ENCODE data around the gene KIN. TPM values are rescaled to one million over a fixed set of nuclear protein-coding genes. Genes with fewer than 3 reads are reported as not detected.

KIN gene
- total and polyA plus RNA-seq, 2 experiments from 2014 or later = 8.5 to 31.7 TPM

DNA sequence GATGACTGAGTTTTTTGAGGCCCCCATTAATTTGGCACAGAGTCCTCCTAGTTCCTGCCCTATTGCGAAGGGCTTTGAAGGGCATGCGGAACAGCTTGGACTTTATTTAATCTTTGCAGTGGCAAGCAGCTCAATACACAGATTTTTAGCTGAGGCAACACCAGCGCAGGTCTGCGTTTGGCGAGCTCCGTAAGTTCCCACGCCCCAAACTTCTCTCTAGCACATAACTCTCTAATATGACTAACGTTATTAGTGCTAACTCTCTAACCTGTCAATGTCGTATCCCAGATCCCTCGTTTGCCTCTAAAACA lies 30.1 kb upstream of the KIN start:
- H3K27me3 ChIP-seq (ENCODE audit: insufficient read depth) = no peaks in the 10 kb centered on the region
- H3K4me1 ChIP-seq (ENCODE audit: insufficient read depth) = peaks cover 14% of the 10 kb centered on the region; the same call in 1 of the 2 replicates
- H2AFZ ChIP-seq = peak overlapping the region; percentile 91
- no peaks in the 10 kb centered on the region for H3K36me3 ChIP-seq (ENCODE audit: insufficient read depth)
- H3K79me2 ChIP-seq (replicated peaks; ENCODE audit: insufficient read depth) = peaks cover 44% of the 10 kb centered on the region
- peaks cover 19% of the 10 kb centered on the region for H3K4me1 Mint-ChIP-seq
- ATAC-seq = peak; percentile 11
- H3F3A ChIP-seq (replicated peaks; ENCODE audit: low read depth) = no peaks in the 10 kb centered on the region
- no peaks in the 10 kb centered on the region for H3K9me2 ChIP-seq (ENCODE audit: insufficient read depth)
- peaks cover 13% of the 10 kb centered on the region for H4K20me1 ChIP-seq (replicated peaks; ENCODE audit: insufficient read depth)
- peak overlapping the region; percentile 53; the same call in 1 of the 2 replicates for H3K27ac ChIP-seq (ENCODE audit: low read depth)
- H3K4me2 ChIP-seq = peak overlapping the region; percentile 78
- H3K4me3 ChIP-seq = peak overlapping the region; percentile 76
- TF ChIP-seq EZH2 (IDR thresholded peaks at IDR 0.05; ENCODE audit: low read depth, unreplicated experiment) (no peak), POLR2AphosphoS5 (IDR thresholded peaks at IDR 0.05; ENCODE audit: low read depth) (no peak), JUNB (IDR thresholded peaks at IDR 0.05; ENCODE audit: unreplicated experiment) (no peak), STAT1 (IDR thresholded peaks at IDR 0.05; ENCODE audit: unreplicated experiment) (no peak), ZNF114 (CRISPR knock-in tag; IDR thresholded peaks at IDR 0.05) (no peak), EZH2phosphoT487 (IDR thresholded peaks at IDR 0.05; ENCODE audit: unreplicated experiment) (no peak), ZNF331 (CRISPR knock-in tag; IDR thresholded peaks at IDR 0.05; ENCODE audit: low read depth) (no peak), NANOG (IDR thresholded peaks at IDR 0.05; ENCODE audit: borderline replicate concordance) (no peak), CREB1 (CRISPR knock-in tag; IDR thresholded peaks at IDR 0.05; ENCODE audit: low read depth) (no peak)
- TF ChIP-seq, protein P1, sequence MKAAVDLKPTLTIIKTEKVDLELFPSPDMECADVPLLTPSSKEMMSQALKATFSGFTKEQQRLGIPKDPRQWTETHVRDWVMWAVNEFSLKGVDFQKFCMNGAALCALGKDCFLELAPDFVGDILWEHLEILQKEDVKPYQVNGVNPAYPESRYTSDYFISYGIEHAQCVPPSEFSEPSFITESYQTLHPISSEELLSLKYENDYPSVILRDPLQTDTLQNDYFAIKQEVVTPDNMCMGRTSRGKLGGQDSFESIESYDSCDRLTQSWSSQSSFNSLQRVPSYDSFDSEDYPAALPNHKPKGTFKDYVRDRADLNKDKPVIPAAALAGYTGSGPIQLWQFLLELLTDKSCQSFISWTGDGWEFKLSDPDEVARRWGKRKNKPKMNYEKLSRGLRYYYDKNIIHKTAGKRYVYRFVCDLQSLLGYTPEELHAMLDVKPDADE (IDR thresholded peaks at IDR 0.05) = no peak
- TF ChIP-seq, protein P2, sequence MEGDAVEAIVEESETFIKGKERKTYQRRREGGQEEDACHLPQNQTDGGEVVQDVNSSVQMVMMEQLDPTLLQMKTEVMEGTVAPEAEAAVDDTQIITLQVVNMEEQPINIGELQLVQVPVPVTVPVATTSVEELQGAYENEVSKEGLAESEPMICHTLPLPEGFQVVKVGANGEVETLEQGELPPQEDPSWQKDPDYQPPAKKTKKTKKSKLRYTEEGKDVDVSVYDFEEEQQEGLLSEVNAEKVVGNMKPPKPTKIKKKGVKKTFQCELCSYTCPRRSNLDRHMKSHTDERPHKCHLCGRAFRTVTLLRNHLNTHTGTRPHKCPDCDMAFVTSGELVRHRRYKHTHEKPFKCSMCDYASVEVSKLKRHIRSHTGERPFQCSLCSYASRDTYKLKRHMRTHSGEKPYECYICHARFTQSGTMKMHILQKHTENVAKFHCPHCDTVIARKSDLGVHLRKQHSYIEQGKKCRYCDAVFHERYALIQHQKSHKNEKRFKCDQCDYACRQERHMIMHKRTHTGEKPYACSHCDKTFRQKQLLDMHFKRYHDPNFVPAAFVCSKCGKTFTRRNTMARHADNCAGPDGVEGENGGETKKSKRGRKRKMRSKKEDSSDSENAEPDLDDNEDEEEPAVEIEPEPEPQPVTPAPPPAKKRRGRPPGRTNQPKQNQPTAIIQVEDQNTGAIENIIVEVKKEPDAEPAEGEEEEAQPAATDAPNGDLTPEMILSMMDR (conservative IDR thresholded peaks at IDR 0.05; ENCODE audit: low read depth in 2 of 2) = no peak
- TF ChIP-seq, protein P3, sequence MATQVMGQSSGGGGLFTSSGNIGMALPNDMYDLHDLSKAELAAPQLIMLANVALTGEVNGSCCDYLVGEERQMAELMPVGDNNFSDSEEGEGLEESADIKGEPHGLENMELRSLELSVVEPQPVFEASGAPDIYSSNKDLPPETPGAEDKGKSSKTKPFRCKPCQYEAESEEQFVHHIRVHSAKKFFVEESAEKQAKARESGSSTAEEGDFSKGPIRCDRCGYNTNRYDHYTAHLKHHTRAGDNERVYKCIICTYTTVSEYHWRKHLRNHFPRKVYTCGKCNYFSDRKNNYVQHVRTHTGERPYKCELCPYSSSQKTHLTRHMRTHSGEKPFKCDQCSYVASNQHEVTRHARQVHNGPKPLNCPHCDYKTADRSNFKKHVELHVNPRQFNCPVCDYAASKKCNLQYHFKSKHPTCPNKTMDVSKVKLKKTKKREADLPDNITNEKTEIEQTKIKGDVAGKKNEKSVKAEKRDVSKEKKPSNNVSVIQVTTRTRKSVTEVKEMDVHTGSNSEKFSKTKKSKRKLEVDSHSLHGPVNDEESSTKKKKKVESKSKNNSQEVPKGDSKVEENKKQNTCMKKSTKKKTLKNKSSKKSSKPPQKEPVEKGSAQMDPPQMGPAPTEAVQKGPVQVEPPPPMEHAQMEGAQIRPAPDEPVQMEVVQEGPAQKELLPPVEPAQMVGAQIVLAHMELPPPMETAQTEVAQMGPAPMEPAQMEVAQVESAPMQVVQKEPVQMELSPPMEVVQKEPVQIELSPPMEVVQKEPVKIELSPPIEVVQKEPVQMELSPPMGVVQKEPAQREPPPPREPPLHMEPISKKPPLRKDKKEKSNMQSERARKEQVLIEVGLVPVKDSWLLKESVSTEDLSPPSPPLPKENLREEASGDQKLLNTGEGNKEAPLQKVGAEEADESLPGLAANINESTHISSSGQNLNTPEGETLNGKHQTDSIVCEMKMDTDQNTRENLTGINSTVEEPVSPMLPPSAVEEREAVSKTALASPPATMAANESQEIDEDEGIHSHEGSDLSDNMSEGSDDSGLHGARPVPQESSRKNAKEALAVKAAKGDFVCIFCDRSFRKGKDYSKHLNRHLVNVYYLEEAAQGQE (IDR thresholded peaks at IDR 0.05; ENCODE audit: unreplicated experiment) = no peak
- TF ChIP-seq, protein P4, sequence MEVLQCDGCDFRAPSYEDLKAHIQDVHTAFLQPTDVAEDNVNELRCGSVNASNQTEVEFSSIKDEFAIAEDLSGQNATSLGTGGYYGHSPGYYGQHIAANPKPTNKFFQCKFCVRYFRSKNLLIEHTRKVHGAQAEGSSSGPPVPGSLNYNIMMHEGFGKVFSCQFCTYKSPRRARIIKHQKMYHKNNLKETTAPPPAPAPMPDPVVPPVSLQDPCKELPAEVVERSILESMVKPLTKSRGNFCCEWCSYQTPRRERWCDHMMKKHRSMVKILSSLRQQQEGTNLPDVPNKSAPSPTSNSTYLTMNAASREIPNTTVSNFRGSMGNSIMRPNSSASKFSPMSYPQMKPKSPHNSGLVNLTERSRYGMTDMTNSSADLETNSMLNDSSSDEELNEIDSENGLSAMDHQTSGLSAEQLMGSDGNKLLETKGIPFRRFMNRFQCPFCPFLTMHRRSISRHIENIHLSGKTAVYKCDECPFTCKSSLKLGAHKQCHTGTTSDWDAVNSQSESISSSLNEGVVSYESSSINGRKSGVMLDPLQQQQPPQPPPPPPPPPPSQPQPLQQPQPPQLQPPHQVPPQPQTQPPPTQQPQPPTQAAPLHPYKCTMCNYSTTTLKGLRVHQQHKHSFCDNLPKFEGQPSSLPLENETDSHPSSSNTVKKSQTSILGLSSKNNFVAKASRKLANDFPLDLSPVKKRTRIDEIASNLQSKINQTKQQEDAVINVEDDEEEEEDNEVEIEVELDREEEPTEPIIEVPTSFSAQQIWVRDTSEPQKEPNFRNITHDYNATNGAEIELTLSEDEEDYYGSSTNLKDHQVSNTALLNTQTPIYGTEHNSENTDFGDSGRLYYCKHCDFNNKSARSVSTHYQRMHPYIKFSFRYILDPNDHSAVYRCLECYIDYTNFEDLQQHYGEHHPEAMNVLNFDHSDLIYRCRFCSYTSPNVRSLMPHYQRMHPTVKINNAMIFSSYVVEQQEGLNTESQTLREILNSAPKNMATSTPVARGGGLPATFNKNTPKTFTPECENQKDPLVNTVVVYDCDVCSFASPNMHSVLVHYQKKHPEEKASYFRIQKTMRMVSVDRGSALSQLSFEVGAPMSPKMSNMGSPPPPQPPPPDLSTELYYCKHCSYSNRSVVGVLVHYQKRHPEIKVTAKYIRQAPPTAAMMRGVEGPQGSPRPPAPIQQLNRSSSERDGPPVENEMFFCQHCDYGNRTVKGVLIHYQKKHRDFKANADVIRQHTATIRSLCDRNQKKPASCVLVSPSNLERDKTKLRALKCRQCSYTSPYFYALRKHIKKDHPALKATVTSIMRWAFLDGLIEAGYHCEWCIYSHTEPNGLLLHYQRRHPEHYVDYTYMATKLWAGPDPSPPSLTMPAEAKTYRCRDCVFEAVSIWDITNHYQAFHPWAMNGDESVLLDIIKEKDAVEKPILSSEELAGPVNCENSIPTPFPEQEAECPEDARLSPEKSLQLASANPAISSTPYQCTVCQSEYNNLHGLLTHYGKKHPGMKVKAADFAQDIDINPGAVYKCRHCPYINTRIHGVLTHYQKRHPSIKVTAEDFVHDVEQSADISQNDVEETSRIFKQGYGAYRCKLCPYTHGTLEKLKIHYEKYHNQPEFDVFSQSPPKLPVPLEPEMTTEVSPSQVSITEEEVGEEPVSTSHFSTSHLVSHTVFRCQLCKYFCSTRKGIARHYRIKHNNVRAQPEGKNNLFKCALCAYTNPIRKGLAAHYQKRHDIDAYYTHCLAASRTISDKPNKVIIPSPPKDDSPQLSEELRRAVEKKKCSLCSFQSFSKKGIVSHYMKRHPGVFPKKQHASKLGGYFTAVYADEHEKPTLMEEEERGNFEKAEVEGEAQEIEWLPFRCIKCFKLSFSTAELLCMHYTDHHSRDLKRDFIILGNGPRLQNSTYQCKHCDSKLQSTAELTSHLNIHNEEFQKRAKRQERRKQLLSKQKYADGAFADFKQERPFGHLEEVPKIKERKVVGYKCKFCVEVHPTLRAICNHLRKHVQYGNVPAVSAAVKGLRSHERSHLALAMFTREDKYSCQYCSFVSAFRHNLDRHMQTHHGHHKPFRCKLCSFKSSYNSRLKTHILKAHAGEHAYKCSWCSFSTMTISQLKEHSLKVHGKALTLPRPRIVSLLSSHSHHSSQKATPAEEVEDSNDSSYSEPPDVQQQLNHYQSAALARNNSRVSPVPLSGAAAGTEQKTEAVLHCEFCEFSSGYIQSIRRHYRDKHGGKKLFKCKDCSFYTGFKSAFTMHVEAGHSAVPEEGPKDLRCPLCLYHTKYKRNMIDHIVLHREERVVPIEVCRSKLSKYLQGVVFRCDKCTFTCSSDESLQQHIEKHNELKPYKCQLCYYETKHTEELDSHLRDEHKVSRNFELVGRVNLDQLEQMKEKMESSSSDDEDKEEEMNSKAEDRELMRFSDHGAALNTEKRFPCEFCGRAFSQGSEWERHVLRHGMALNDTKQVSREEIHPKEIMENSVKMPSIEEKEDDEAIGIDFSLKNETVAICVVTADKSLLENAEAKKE (CRISPR knock-in tag; IDR thresholded peaks at IDR 0.05) = no peak
- peak overlapping the region; percentile 92 for H3K4me3 Mint-ChIP-seq
- H3K9me3 Mint-ChIP-seq = no peaks in the 10 kb centered on the region
- no peak for DNase-seq (ENCODE audit: low spot score)
- H3K36me3 Mint-ChIP-seq (ENCODE audit: low read depth) = peaks cover 4% of the 10 kb centered on the region; the same call in 1 of the 3 replicates
- peak overlapping the region; percentile 96 for H3K27ac Mint-ChIP-seq
- H3K27me3 Mint-ChIP-seq (ENCODE audit: insufficient read depth, low read depth, poor library complexity) = peaks cover 15% of the 10 kb centered on the region

Data from GM23338 (cell line).